Mesodermal cell (in vitro differentiated cells): ENCODE results near the gene CELF4.

Experiments
- H3K27ac ChIP-seq: 2 replicates; pipeline ENCODE4 v1.7.0; 2013; ENCODE audit warnings: mild to moderate bottlenecking, low read depth, low read length, moderate library complexity; ENCODE audit not compliant: severe bottlenecking
- H3K36me3 ChIP-seq: 2 replicates; pipeline ENCODE4 v1.7.1; 2013; ENCODE audit warnings: mild to moderate bottlenecking, low read length, moderate library complexity; ENCODE audit not compliant: control insufficient read depth, insufficient read depth
- H3K4me1 ChIP-seq: one replicate; pipeline ENCODE4 v1.7.1; 2013; ENCODE audit warnings: mild to moderate bottlenecking, low read length; ENCODE audit not compliant: insufficient read depth, control insufficient read depth, poor library complexity, severe bottlenecking
- H3K4me3 ChIP-seq: 2 replicates; pipeline ENCODE4 v1.7.0; 2013; ENCODE audit warnings: low read length, control low read depth, mild to moderate bottlenecking; ENCODE audit not compliant: insufficient read depth, poor library complexity, severe bottlenecking; ENCODE audit errors: extremely low read depth
- H3K9me3 ChIP-seq: 2 replicates; pipeline ENCODE4 v1.7.1; 2013; ENCODE audit warnings: mild to moderate bottlenecking, low read length, moderate library complexity; ENCODE audit not compliant: control insufficient read depth
- WGBS, 2 experiments: methylation state at CpG; one replicate each; pipeline ENCODE4 v1.1.5; 2013; ENCODE audit warnings: missing lambda C conversion rate in 2 of 2; ENCODE audit not compliant: insufficient coverage in 2 of 2; 5-methylcytosine and 5-hydroxymethylcytosine counted together

CELF4 gene

DNA sequence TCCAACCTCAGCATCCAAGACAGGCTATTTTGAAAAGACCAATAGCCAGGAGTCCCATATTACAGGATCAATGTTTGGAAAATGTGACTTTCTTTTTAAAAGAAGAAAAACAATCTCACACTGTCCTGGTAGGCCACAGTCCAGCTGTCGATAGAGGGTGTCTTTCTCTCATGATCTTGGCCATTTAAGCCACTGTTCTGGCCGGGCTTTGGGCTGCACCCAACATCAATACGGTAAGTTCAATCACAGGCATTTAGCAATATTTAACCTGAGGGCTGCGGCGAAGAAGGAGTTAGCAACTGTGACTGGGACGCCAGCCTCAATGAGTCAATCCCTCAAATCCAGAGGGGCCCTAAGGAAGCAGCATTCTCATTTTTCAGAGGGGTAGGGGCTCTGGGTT lies 69.0 kb downstream of the CELF4 start:
- 93 to 100% methylated on average over 3 to 6 of the region's 6 CpGs for WGBS, 2 experiments
- H3K9me3 ChIP-seq = no peaks in the 10 kb centered on the region
- no peak overlapping the region for H3K27ac ChIP-seq
- H3K36me3 ChIP-seq = no peaks in the 10 kb centered on the region
- no peak overlapping the region for H3K4me3 ChIP-seq
- peaks cover 9% of the 10 kb centered on the region for H3K4me1 ChIP-seq

DNA sequence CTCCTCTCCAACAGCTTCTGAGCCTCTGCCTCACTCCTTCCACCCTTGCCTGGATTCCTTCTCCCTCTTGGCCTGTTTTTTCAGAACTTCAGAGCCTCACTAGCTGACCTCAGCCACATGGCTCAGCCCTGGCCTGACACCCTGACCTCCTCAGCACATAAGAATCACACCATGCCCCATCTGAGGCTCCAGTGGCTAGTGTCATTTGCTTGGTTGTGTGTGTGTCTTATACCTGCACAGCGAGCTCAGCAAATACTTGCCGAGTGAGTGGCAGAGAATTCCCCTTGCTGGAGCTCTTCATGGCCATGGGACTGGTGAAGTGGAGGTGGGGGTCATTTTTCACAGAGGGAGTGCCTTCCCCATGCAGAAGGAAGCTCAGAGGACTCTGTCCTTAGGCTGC lies 70.2 kb downstream of the CELF4 start:
- no peaks in the 10 kb centered on the region for H3K9me3 ChIP-seq
- WGBS, 2 experiments = 86% methylated on average over 2 of the region's 2 CpGs; no CpG with 5 or more reads in 1 of the 2 experiments
- no peak overlapping the region for H3K4me3 ChIP-seq
- H3K27ac ChIP-seq = no peak overlapping the region
- H3K36me3 ChIP-seq = no peaks in the 10 kb centered on the region
- H3K4me1 ChIP-seq = peaks cover 9% of the 10 kb centered on the region

DNA sequence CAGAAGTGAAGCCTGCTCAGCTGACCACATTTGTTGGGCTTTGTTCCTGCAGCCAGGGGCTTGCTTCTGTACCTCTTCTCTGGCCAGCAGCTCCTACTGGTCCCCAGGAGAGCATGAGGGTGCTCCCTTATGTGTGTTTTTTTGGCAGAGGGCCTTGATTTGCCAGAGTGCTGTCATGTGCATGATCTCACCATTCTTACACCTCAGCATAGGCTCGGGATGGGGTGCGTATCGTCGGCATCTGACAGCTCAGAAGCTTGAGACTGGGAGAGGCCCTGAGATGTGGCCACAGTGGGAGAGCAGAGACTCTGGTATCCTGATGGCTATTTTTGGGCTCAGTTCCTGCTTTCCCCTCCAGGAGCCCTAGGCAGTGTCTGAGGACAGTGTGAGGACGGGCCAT lies 71.2 kb downstream of the CELF4 start:
- whole genome bisulfite sequencing, 2 experiments = 95 to 96% methylated on average over 4 of the region's 5 CpGs
- no peak overlapping the region for H3K27ac ChIP-seq
- no peaks in the 10 kb centered on the region for H3K9me3 ChIP-seq
- H3K4me3 ChIP-seq = no peak overlapping the region
- peaks cover 9% of the 10 kb centered on the region for H3K4me1 ChIP-seq
- no peaks in the 10 kb centered on the region for H3K36me3 ChIP-seq

DNA sequence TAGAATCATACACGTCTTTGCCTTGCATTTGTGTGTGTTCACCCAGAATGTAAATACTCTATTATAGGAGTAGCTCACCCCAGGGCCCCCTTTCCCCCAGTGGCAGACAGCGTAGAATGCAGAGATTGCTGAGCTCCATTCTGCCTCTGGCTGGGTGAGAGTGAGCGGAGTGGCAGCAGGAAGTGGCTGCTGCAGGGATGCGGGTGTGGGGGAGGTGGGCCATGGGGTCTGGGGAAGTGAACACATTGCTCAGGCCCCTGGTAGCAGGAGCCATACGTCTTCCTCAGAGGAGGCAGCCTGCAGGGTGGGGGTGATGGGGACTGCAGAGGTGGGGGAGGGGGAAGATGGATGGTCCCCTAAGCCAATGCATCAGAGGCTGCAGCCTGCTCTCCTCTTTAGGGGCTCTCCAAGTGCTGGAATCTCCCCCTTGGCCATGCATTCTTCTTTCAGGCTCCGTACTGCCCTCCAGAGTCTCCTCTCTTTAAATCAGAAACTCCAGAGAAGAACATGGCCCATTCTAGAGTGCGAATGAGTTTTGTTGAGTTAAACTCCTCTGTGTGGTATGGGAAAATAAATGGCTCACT lies 72.2 kb downstream of the CELF4 start:
- H3K27ac ChIP-seq = no peak overlapping the region
- WGBS, 2 experiments = 83 to 92% methylated on average over 1 to 2 of the region's 7 CpGs

DNA sequence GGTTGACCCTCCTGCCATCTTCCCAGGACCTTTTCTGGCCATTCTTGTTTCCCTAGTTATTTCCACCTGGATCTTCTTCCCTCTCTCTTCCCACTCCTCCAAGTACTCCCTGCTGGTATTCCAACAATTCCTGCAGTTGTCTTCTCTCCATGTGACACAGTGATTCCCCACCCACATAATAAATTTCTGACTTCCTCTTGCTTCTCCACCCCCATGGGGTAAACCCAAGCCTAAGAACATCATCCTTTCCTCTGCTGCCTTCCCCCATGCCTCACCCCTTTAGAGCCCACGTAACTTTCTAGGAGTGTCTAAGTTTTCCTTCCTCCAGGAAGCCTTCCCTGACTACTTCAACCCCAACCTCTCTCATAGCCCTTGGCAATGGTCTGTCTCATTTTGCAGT lies 72.6 kb downstream of the CELF4 start:
- WGBS, 2 experiments = 83 to 100% methylated on average over 1 of the region's 1 CpG
- no peaks in the 10 kb centered on the region for H3K36me3 ChIP-seq
- no peak overlapping the region for H3K4me3 ChIP-seq
- H3K9me3 ChIP-seq = no peaks in the 10 kb centered on the region
- no peak overlapping the region for H3K27ac ChIP-seq
- peaks cover 9% of the 10 kb centered on the region for H3K4me1 ChIP-seq

More for the DNA sequence above, 72.2 kb downstream of the CELF4 start:
- Histone ChIP-seq H3K36me3 (no peaks in the 10 kb centered on the region), H3K9me3 (no peaks in the 10 kb centered on the region), H3K4me3 (no peak overlapping the region), H3K4me1 (peaks cover 9% of the 10 kb centered on the region)

DNA sequence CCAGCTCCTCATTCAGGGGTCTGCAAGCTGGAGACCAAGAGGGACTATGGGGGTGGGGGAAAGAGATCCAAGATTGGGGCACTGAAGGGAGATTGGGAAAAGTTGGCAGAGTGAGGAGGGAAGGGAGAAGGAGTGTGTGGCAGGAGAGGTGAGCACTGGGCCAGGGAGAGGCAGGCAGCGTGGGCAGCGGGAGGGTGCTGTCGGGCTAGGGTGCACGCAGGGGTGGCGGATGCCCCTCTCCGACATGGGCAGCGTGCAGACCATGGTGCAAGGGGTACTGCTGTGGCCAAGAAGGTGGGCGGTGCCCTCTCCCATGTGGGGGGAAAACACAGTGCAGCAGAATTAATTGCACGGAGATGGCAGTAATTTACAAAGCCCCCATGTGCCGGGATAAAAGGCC lies 74.1 kb downstream of the CELF4 start:
- Histone ChIP-seq H3K4me1 (peaks cover 9% of the 10 kb centered on the region), H3K27ac (no peak overlapping the region), H3K9me3 (no peaks in the 10 kb centered on the region), H3K36me3 (no peaks in the 10 kb centered on the region), H3K4me3 (no peak overlapping the region)
- 89 to 96% methylated on average over 10 of the region's 10 CpGs for WGBS, 2 experiments

DNA sequence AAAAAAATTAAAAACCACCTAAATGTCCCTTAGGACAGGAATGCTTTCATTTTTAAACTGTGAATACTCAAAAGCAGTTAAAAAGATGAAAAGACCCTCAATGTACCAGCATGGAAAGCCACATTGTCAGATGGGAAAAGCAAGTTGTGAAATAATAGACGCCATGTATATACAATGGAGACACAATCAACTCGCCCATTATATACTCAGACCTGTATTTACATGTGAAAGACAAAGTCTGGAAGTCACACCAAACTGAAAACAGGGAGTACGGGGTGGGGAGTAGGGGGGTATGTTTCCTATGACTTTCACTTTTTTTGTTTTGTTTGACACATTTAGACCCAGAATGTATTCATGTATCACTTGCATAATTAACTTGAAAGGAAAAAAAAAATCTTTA lies 75.6 kb downstream of the CELF4 start:
- H3K9me3 ChIP-seq = no peaks in the 10 kb centered on the region
- H3K27ac ChIP-seq = no peak overlapping the region
- peaks cover 7% of the 10 kb centered on the region for H3K4me1 ChIP-seq
- H3K4me3 ChIP-seq = no peak overlapping the region
- WGBS, 2 experiments = no CpG with 5 or more reads among the region's 3 CpGs
- no peaks in the 10 kb centered on the region for H3K36me3 ChIP-seq

- no peaks in the 10 kb centered on the region for H3K9me3 ChIP-seq
- H3K36me3 ChIP-seq = no peaks in the 10 kb centered on the region
- H3K27ac ChIP-seq = no peak overlapping the region
- peaks cover 10% of the 10 kb centered on the region for H3K4me1 ChIP-seq
- H3K4me3 ChIP-seq = no peak overlapping the region
- WGBS, 2 experiments = 92 to 97% methylated on average over 8 to 9 of the region's 9 CpGs
These were observed 76.6 kb downstream of the CELF4 start for GRCh38 chr18:37489011-37489410.

- Histone ChIP-seq H3K4me1 (peaks cover 3% of the 10 kb centered on the region), H3K9me3 (no peaks in the 10 kb centered on the region), H3K36me3 (no peaks in the 10 kb centered on the region), H3K4me3 (no peak overlapping the region), H3K27ac (no peak overlapping the region)
- 22 to 26% methylated on average over 3 to 8 of the region's 13 CpGs for WGBS, 2 experiments
These were observed 78.2 kb downstream of the CELF4 start for GRCh38 chr18:37487400-37487867.

DNA sequence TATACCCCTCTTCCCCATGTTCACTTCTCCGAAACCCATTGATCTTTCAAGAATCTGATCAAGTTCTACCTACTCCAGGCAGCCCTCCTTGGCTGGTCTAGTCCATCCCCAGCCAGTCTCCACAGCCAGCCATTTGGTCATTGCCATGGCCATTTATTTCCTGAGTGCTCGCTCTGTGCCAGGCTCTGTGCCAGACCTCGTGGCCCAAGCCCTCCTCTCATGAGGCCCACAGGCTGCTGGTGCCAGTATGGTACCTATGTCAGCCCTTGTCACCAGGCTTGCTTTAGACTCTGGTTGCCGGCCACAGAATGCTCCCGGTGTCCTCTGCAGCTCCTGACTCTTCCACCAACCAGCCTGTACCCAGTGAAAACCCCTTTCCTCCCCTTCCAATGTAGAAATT lies 78.8 kb downstream of the CELF4 start:
- 83 to 88% methylated on average over 4 of the region's 5 CpGs for WGBS, 2 experiments
- Histone ChIP-seq H3K4me1 (peaks cover 3% of the 10 kb centered on the region), H3K4me3 (no peak overlapping the region), H3K9me3 (no peaks in the 10 kb centered on the region), H3K36me3 (no peaks in the 10 kb centered on the region), H3K27ac (no peak overlapping the region)

GRCh38 chr18:37484983-37485834 lies 80.4 kb downstream of the CELF4 start:
- Histone ChIP-seq H3K4me1 (peaks cover 6% of the 10 kb centered on the region), H3K36me3 (no peaks in the 10 kb centered on the region), H3K4me3 (peak overlapping the region; percentile 16), H3K9me3 (no peaks in the 10 kb centered on the region), H3K27ac (no peak overlapping the region)
- WGBS, 2 experiments = 1 to 2% methylated on average over 69 to 72 of the region's 98 CpGs
